ENCODE measurements around the gene CCDC182. TPM values are rescaled to one million over a fixed set of nuclear protein-coding genes. Genes with fewer than 3 reads are reported as not detected.

The CCDC182 gene
- total RNA-seq, 3 donors from 2014 or later = not detected

DNA sequence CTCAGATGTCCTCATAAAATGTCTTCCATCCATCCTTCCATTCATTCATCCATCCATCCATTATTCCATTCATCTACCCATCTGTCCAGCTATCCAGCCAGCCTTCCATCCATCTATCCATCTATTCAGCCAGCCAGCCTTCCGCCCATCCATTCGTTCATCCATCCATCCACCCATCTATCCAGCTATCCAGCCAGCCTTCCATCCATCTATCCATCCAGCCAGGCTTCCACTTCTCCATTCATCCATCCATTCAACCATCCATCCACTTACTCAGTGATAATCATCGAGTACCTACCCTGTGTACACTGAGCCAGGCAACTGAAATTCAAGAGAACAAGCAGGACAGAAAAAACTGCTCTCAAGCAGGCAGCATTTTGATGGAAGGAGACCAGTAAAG is 4.6 kb upstream of the CCDC182 start:
- no peak overlapping the region for H3K4me3 Mint-ChIP-seq
- H3K36me3 Mint-ChIP-seq (ENCODE audit: insufficient read depth) = no peaks in the 10 kb centered on the region
- no peaks in the 10 kb centered on the region for H3K9me3 Mint-ChIP-seq
- no peak for DNase-seq
- peaks cover 4% of the 10 kb centered on the region for H3K4me1 Mint-ChIP-seq (ENCODE audit: low read depth)
- no peak for ATAC-seq
- peaks cover 2% of the 10 kb centered on the region for H3K27me3 Mint-ChIP-seq (ENCODE audit: low read depth)

DNA sequence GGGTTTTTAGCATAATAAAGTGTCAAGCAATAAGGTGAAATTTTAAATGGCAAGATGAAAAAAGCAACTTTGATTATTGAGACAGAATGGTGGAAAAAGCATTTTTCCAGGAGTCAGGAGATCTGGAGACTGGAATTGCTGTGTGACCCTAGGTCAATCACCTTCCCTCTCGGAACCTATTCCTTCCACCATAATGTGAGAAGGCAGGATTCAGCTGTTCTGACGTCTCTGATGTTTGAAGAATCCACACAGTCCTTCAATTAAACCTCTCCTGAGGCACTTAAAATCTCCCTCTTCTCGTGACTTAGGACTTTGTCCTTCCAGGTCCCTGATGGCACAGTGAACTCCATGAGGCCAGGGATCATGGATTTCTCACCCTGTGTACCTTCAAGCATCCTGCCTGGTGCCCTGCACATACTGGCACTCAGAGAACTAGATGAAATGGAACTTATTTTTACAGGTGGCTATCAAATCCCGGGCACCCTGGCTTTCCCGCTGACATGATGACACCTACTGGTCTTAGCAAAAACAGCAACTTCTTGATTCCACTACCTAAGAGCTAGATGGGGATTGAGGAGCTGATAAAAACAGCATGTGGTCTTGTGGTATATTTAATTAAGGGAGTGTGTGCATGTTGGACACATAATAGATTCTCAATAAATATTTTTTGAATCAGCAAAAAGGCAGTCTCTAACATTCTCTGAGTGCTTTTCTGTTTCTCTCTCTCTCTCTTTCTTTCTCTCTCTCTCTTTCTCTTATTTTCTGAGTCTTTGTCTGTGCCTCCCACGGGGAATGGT is 2.3 kb upstream of the CCDC182 start:
- peaks cover 4% of the 10 kb centered on the region for H3K4me1 Mint-ChIP-seq (ENCODE audit: low read depth)
- no peaks in the 10 kb centered on the region for H3K9me3 Mint-ChIP-seq
- ATAC-seq (peak in 1 of 2 donors; percentile 61), DNase-seq (peak; percentile 22)
- no peaks in the 10 kb centered on the region for H3K36me3 Mint-ChIP-seq (ENCODE audit: insufficient read depth)
- H3K27me3 Mint-ChIP-seq (ENCODE audit: low read depth) = peaks cover 2% of the 10 kb centered on the region
- no peak overlapping the region for H3K4me3 Mint-ChIP-seq

DNA sequence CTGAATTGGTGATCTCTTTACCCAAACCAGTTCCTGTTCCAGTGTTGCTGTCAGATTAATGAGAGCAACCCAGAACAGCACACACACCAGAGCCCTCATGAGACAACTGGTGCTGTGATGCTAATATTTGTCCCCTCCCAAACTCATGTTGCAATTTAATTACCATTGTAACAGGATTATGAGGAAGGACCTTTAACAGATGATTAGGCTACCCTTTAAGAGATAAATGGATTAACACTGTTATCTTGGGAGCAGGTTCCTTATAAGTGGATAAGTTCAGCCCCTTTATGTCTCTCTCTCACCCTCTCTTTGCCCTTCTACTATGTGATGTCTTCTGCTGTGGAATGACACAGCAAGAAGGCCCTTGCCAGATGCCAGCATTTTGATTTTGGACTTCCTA is 1.1 kb upstream of the CCDC182 start:
- Mint-ChIP-seq H3K36me3 (ENCODE audit: insufficient read depth) (no peaks in the 10 kb centered on the region), H3K4me1 (ENCODE audit: low read depth) (peaks cover 4% of the 10 kb centered on the region), H3K9me3 (no peaks in the 10 kb centered on the region), H3K4me3 (no peak overlapping the region), H3K27me3 (ENCODE audit: low read depth) (peaks cover 2% of the 10 kb centered on the region)
- no peak for ATAC-seq
- DNase-seq = no peak

DNA sequence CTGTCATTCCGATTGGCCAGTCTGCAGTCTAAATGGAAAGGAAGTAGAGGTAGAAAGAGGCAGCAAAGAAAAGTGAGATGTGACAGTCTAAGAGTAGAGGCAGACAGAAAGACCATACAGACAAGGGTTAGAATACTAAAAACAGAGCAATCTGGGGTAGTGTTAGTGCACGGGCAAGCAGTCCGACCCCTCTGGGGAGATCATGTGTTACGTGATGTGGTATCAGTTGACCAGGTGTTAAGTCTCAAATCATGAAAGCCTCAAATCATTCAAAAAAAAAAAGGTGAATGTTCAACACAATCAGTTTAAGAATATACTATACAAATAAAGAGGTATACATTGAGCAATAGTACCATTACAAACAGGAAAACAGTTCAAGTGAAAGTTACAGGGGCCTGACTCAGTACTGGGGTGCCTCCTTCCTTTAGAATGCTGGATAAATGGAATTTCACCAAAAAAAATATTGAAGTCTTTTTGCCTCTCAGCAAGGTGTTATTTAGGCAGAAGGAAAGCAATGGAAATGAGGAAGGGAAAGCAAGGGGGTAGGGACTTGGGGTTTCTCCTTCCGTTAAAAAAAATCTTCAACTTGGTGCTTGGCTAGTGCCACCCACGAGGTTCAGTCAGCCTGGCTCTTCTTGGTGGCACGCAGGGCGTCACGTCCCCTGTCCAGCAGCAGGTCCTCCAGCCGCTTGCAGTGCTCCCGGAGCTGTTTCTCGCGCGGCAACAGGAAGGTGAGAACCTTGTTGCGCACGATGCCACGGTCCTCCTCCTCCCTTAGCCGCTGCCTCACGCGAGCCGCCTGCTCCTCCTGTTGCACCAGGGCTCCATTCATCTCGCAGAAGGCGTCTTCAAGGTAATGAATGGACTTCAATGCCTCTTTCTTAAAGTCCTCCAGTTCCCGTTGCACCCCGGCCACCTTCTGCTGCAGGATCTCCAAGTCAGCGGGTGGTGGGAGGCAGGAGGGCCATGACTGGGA is 616 bp downstream of the CCDC182 start:
- Mint-ChIP-seq H3K36me3 (ENCODE audit: insufficient read depth) (no peaks in the 10 kb centered on the region), H3K4me3 (no peak overlapping the region), H3K27me3 (ENCODE audit: low read depth) (peaks cover 2% of the 10 kb centered on the region), H3K4me1 (ENCODE audit: low read depth) (no peaks in the 10 kb centered on the region), H3K9me3 (no peaks in the 10 kb centered on the region)
- ATAC-seq (no peak), DNase-seq (no peak)

DNA sequence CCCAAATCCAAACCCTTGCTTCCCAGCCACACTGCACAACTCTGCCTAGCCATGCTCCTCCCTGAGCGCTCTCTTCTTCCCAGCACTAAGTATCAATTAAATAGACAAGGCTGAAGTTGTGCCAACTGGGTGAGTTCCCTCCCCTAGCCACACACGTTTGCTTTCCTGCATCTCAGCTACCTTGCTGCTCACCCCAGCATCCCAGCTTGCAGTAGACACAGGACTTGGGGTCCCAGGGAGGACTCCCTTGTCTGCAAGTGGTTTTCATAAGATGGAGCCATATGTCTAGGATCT is 4.9 kb downstream of the CCDC182 start:
- no peaks in the 10 kb centered on the region for H3K27me3 Mint-ChIP-seq (ENCODE audit: low read depth)
- H3K4me3 Mint-ChIP-seq = no peak overlapping the region
- no peak for DNase-seq
- no peaks in the 10 kb centered on the region for H3K36me3 Mint-ChIP-seq (ENCODE audit: insufficient read depth)
- H3K4me1 Mint-ChIP-seq (ENCODE audit: low read depth) = no peaks in the 10 kb centered on the region
- no peak for ATAC-seq
- H3K9me3 Mint-ChIP-seq = no peaks in the 10 kb centered on the region

DNA sequence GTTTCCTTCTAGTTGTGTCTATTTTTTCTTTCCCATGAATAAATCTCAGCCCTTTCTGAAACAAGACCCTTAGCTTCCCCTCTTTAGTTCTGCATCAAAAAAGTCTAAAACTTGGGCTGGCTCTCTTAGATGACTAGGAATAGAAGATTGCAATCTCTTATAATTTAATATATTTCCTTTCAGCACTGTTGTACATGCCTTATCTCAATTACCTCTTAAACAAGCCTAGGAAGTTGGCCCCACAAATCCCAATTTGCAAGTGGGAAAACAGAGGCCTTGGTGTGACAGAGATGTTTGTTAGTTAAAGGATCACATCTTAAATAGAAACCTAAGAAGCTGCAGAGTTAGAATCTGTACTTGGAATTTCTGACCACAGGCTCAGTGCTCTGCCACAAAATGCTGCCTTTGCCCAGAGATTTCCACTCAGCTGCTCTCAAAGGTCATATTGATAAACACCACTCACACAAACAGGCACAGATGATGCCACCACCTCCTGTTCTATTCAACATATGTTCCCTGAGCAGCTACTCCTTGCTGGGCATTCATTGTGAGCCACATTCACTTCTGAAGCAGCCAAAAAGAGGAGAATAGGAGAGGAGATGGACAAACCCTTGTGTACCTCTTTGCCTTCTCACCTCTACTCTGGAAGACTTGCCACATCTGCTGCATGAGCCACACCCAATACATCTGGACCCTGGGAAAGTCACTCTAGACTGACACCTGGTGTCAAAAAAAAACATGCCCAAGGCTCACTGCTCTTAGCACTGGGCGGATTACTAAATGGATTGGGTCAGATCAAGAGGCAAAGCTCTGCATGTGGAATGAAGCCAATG is 5.5 kb downstream of the CCDC182 start:
- DNase-seq (no peak), ATAC-seq (no peak)
- Mint-ChIP-seq H3K4me3 (no peak overlapping the region), H3K4me1 (ENCODE audit: low read depth) (no peaks in the 10 kb centered on the region), H3K36me3 (ENCODE audit: insufficient read depth) (no peaks in the 10 kb centered on the region), H3K9me3 (no peaks in the 10 kb centered on the region), H3K27me3 (ENCODE audit: low read depth) (no peaks in the 10 kb centered on the region)

DNA sequence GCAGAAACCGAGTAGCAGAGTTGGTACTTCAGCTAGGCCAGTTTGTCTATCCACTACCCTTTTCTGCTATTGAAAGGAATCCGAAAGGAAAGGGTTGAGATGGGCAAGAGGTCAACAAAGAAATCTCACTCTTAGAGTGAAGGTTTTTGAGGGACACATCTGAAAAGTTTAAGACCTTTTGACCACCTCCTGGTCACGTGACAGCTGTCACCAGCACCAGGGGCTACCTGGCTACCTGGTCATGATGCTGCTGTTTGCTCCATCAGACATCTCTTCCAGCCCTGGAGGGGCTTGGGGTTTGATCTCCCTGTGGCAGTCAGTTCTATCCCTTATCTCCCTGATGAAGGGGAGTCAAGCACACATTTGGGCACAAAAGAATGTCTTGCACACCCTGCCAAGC is 7.6 kb downstream of the CCDC182 start:
- H3K36me3 Mint-ChIP-seq (ENCODE audit: insufficient read depth) = no peaks in the 10 kb centered on the region

DNA sequence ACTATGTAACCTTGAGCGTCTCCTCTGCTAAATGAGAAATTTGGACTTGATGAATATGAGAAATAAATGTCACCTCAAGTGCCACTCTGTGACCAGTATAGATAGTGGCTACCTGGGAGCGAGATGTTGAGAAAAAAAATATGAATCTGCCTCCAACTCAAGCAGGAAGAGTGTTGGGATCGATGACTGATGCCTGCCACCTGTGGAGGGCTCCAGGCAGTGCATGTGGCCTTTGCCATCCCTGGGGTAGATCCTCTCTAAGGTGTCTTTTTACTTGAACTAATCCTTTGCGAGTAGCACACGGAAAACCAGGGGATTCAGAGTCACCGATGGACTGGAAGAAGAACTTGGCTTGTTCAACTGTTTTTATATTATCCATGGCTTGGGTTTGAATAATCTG is 9.4 kb downstream of the CCDC182 start:
- no peak for DNase-seq
- Mint-ChIP-seq H3K9me3 (no peaks in the 10 kb centered on the region), H3K4me1 (ENCODE audit: low read depth) (no peaks in the 10 kb centered on the region), H3K27me3 (ENCODE audit: low read depth) (peaks cover 5% of the 10 kb centered on the region), H3K36me3 (ENCODE audit: insufficient read depth) (no peaks in the 10 kb centered on the region), H3K4me3 (no peak overlapping the region)
- no peak for ATAC-seq

More for the DNA sequence above, 7.6 kb downstream of the CCDC182 start:
- ATAC-seq (no peak), DNase-seq (no peak)
- Mint-ChIP-seq H3K9me3 (no peaks in the 10 kb centered on the region), H3K4me3 (no peak overlapping the region), H3K27me3 (ENCODE audit: low read depth) (peaks cover 2% of the 10 kb centered on the region), H3K4me1 (ENCODE audit: low read depth) (no peaks in the 10 kb centered on the region)

DNA sequence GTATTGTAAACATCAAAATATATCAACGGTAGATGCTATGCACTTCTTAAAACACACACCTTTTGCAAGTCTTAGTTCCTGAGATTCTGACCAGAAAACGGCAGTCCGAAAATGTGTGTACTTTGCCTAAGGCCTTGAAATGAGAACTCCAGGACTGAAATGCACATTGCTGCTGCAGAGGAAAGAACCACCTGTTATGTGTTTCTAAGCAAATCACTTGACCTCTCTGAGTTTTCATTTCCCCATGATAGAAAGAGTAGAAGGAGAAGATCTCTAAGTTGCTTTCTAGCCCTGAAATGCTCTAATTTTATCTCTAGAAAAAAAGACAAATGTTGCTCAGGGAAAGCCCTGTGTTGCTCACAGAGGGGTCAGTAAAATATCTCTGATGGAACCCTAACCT is 9.9 kb downstream of the CCDC182 start:
- H3K36me3 Mint-ChIP-seq (ENCODE audit: insufficient read depth) = no peaks in the 10 kb centered on the region
- H3K4me1 Mint-ChIP-seq (ENCODE audit: low read depth) = peaks cover 1% of the 10 kb centered on the region
- DNase-seq = no peak
- H3K4me3 Mint-ChIP-seq = no peak overlapping the region
- no peak for ATAC-seq
- peaks cover 5% of the 10 kb centered on the region for H3K27me3 Mint-ChIP-seq (ENCODE audit: low read depth)
- H3K9me3 Mint-ChIP-seq = no peaks in the 10 kb centered on the region

DNA sequence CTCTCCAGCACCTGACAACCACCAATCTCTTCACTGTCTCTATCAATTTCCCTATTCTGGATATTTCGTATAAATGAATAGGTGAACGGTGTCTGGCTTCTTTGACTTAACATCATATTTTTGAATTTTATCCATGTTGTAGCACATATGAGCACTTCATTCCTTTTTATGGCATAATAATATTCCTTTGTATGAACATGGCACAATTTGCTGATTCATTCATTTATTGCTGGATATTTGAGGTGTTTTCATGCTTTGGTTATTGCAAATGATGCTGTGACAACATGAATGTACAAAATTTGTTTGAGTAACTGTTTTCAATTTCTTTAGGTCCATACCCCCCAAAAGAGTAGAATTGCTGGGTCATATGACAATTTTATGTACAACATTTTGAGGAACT is 12.0 kb downstream of the CCDC182 start:
- no peaks in the 10 kb centered on the region for H3K9me3 Mint-ChIP-seq
- no peak for ATAC-seq
- H3K4me3 Mint-ChIP-seq = no peak overlapping the region
- H3K27me3 Mint-ChIP-seq (ENCODE audit: low read depth) = peaks cover 5% of the 10 kb centered on the region
- DNase-seq = no peak
- H3K4me1 Mint-ChIP-seq (ENCODE audit: low read depth) = peaks cover 4% of the 10 kb centered on the region
- H3K36me3 Mint-ChIP-seq (ENCODE audit: insufficient read depth) = no peaks in the 10 kb centered on the region

DNA sequence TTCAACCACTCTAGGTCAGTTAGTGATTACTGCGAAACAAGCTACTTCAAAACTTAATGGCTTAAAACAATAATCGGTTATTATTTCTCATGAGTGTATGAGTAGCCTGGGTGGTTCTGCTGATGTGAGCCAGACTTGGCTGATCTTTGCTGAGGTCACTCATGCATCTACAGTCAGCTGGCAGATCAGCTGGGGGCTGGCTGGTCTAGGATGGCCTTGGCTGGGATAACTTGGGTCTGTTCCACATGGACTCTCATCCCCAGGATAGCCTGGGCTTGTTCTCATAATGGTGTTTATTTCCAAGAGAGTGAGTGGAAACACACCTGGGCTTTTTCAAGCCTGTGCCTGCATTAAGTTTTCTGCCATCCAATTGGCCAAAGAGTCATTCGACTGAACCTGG is 13.0 kb downstream of the CCDC182 start:
- H3K36me3 Mint-ChIP-seq (ENCODE audit: insufficient read depth) = no peaks in the 10 kb centered on the region

DNA sequence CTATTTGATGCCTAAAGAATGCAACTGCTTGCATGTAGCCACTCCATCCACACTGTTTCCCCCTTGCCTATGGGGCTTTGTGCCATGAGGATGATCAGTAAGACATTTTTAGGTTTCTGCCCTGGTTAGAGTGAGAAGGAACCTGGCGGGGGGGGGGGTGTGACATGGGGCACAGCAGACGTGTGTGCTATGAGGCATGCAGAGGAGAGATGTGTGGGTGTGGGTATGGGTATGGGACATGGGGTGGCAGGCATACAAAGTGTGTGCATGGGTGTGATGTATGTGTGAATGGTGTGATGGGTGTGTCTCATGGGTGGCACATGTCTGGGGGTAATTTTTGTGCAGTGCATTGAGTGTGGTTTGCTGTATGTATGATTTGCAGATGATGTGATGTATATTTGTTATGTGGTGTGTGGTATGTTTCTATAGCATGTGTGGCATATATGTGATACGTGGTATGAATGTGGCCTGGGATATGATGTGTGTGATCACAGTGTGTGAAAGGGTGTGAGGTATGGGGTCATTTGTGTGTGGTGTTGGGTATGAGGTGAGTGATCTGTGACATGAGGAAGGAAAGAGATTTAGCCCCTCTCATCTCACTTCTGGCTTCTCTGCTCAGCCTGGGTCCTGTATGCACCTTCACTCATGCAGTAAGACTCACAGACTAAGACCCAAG is 14.9 kb downstream of the CCDC182 start:
- no peak for DNase-seq
- no peak for ATAC-seq
- Mint-ChIP-seq H3K4me1 (ENCODE audit: low read depth) (peaks cover 4% of the 10 kb centered on the region), H3K4me3 (no peak overlapping the region), H3K9me3 (no peaks in the 10 kb centered on the region), H3K27me3 (ENCODE audit: low read depth) (peaks cover 7% of the 10 kb centered on the region), H3K36me3 (ENCODE audit: insufficient read depth) (no peaks in the 10 kb centered on the region)

More for the DNA sequence above, 13.0 kb downstream of the CCDC182 start:
- H3K4me3 Mint-ChIP-seq = no peak overlapping the region
- no peak for DNase-seq
- ATAC-seq = no peak
- H3K27me3 Mint-ChIP-seq (ENCODE audit: low read depth) = peaks cover 5% of the 10 kb centered on the region
- H3K9me3 Mint-ChIP-seq = no peaks in the 10 kb centered on the region
- peaks cover 4% of the 10 kb centered on the region for H3K4me1 Mint-ChIP-seq (ENCODE audit: low read depth)

DNA sequence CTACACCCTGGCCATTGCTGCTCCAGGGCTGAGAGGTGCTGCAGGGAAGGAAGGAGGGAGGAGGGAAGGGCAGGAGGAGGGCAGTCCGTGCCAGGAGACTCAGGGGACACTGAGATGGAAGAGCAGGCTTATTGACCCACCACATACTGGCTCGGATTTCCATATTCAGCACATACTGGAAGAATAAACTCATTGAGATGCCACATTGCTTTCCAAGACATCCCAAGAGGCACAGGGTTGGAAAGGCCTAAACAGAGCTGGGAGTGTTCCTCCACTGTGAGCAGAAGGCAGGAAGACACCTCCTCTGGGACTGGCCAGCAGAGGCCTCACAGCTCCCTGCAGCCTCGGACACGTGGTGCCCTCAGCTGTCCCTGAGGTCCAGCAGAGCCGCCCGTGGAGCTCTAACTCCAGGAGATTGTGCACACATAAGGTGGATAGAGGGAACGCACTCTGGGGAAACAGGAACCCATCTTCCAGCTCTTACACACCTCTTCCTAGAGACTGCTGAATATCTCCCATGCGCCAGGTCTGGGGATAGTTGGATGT is 17.4 kb downstream of the CCDC182 start:
- Mint-ChIP-seq H3K27me3 (ENCODE audit: low read depth) (peaks cover 8% of the 10 kb centered on the region), H3K9me3 (no peaks in the 10 kb centered on the region), H3K4me3 (no peak overlapping the region), H3K4me1 (ENCODE audit: low read depth) (peaks cover 4% of the 10 kb centered on the region), H3K36me3 (ENCODE audit: insufficient read depth) (no peaks in the 10 kb centered on the region)
- ATAC-seq (no peak), DNase-seq (no peak)
